GDM1 (cell line): Measurements from ENCODE around the gene CAMK2D.
A peak's percentile ranks its signal among the peaks of the same experiment; 100 is the strongest.

Source experiments
- DNase-seq: peaks from one replicate; lab custom pipeline; 2025; lab: John Stamatoyannopoulos, UW

CAMK2D gene

GRCh38 chr4:113565702-113566012, 195.9 kb downstream of the CAMK2D start:
- no peak for DNase-seq

- no peak for DNase-seq
These were observed 197.0 kb downstream of the CAMK2D start for GRCh38 chr4:113564493-113564892.

GRCh38 chr4:113563691-113564378, 197.7 kb downstream of the CAMK2D start:
- DNase-seq: no peak

- DNase-seq: no peak
These were observed 199.8 kb downstream of the CAMK2D start for GRCh38 chr4:113561758-113562157.

- DNase-seq: no peak
These were observed 200.4 kb downstream of the CAMK2D start for GRCh38 chr4:113561092-113561491.

GRCh38 chr4:113560579-113560978, 201.0 kb downstream of the CAMK2D start:
- DNase-seq: no peak

GRCh38 chr4:113559947-113560346, 201.6 kb downstream of the CAMK2D start:
- no peak for DNase-seq

- DNase-seq: no peak
These were observed 205.0 kb downstream of the CAMK2D start for GRCh38 chr4:113556382-113557134.

- DNase-seq: no peak
These were observed 205.7 kb downstream of the CAMK2D start for GRCh38 chr4:113555868-113556267.

- no peak for DNase-seq
These were observed 208.5 kb downstream of the CAMK2D start for GRCh38 chr4:113553082-113553481.

GRCh38 chr4:113550510-113550909, 211.0 kb downstream of the CAMK2D start:
- DNase-seq: no peak

GRCh38 chr4:113548303-113548702, 213.2 kb downstream of the CAMK2D start:
- no peak for DNase-seq

- DNase-seq: peak; percentile 80
These were observed 214.0 kb downstream of the CAMK2D start for GRCh38 chr4:113547487-113548042.

- no peak for DNase-seq
These were observed 219.6 kb downstream of the CAMK2D start for GRCh38 chr4:113541933-113542332.

GRCh38 chr4:113540859-113541258, 220.7 kb downstream of the CAMK2D start:
- DNase-seq: no peak

- no peak for DNase-seq
These were observed 222.1 kb downstream of the CAMK2D start for GRCh38 chr4:113539408-113539807.

- DNase-seq: no peak
These were observed 223.9 kb downstream of the CAMK2D start for GRCh38 chr4:113537628-113538027.

GRCh38 chr4:113537203-113537602, 224.3 kb downstream of the CAMK2D start:
- no peak for DNase-seq

GRCh38 chr4:113534711-113535110, 226.8 kb downstream of the CAMK2D start:
- DNase-seq: no peak

- no peak for DNase-seq
These were observed 230.0 kb downstream of the CAMK2D start for GRCh38 chr4:113531572-113531971.

GRCh38 chr4:113528395-113528794, 233.1 kb downstream of the CAMK2D start:
- no peak for DNase-seq

GRCh38 chr4:113525521-113525920, 236.0 kb downstream of the CAMK2D start:
- DNase-seq: no peak

GRCh38 chr4:113524505-113525186, 236.9 kb downstream of the CAMK2D start:
- no peak for DNase-seq
